GM21423 (cell line): ENCODE measurements around the gene KRT82.

Source experiments
- ATAC-seq: cut with Tn5 transposase; IDR thresholded peaks from one replicate; pipeline ENCODE4 v1.9.1; 2021; ENCODE audit warnings: mild to moderate bottlenecking, moderate library complexity; ENCODE audit not compliant: unreplicated experiment

Gene KRT82

DNA sequence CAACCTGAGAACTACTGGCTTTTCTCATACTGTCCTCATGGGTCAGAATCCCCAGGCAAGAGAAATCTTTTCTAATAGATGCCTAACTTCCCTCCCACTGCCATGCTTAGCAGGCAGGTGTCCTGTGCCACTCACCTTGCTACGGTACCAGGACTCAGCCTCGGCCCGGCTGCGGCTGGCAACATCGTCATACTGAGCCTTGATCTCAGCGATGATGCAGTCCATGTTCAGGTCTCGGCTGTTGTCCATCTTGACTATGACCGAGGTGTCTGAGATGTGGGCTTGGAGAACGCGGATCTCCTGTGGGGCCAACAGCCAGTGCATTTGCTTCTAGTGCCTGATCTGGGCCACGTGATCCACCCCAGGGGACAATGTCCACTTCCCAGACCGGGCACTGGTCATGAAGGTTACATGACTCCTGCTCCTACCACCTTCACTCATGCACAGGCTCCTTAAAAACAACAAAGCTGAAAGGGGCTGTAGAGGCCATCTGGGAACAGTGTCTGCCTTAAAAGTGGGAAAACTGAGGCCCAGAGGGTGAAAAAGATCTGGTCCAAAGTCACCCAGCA lies 42.9 kb downstream of the KRT82 start:
- ATAC-seq: no peak

DNA sequence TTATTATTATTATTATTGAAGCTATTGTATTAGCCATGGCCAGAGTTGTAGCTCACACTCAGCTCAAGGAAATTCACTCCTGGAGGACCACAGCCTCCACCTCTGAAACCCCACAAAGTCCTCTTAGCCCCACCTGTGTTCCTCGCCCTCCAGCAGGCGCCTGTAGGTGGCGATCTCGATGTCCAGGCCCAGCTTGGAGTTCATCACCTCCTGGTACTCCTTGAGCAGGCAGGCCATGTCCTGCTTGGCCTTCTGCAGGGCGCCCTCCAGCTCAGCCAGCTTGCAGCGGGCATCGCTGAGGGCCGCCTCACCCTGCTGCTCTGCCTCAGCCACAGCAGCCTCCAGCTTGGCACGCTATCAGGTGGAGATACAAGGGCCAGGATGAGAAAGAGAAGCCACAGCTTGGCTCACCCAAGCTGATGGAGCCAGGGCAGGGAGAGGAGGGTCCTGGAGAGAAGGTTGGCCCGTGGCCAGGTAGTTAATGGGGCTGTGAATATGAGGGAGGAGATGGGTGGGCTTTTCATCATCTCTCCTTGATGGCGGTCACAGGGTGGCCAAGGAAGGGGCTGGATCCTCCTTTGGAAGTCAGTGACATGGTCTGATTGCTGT lies 43.9 kb downstream of the KRT82 start:
- ATAC-seq: no peak

DNA sequence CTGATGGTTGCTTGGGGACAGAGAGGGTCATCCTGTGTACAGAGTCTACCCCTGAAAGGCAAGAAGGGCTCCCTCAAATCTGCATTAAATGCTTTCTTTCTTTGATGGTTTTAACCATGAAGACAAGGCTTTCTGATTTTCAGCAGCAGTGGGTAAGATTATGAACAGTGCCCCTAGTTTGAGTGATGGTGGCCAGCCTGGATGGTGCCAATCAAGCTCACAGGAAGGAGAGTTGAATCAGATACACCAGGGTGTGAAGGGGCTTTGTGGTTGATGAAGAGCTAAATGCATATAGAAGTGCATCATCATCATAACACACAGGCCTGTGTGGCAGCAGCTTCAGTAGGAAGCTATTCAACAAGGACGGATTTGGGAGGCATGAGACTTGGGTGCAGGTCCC lies 44.6 kb downstream of the KRT82 start:
- ATAC-seq: no peak

DNA sequence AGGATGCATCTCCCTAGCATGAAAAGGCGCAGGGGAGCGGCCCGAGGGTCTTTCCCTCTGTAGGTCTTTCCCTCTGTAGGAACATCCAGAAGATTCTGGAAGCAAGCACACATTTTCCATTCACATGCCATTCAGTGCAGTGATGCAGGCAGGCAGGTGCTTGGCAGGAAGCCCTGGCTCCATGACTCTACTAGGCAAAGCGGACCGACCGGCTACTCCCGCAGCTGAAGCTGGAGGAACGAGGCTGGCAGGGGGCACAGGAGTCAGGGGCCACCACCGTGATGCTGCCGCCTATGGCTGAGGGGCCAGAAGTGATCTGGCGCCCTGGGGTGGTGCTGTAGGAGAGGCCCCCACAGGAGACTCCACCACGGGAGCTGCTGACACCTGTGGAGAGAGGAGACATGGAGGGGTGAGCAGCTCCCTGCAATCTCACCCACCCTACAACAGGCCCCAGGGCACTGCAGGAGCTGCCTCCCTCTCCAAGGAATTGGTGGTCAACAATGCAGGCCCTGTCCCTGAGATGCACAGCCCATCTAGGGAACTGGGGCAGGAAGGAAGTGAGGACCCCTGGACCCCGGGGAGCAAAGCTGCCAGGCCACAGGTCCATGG lies 45.4 kb downstream of the KRT82 start:
- no peak for ATAC-seq

DNA sequence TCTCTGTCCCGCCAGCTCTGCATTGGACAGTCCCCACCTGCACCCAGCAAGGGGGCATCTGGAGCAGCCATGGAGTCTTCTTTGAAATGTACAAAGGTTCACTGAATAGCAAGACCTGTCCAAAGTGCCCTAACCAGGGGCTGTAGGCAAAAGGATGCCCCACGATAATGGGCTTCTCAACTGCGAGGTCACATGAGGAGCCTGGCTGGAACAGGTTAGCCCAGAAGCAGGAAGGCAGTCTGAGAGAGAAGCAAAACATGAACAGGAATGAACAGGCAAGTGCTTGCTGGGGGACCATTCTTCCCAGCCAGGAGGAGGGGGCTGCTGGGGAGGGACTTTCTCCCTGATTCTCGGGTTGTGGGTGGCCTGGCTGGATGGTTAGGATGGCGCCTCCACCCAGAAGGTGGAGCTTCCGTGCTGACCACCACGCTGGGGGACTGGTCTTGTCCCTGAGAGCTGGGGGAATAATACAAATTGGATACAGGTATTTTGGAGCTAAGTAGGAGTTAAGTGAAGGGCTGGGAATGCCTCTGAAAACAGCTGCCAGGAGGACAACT lies 46.0 kb downstream of the KRT82 start:
- ATAC-seq: no peak

DNA sequence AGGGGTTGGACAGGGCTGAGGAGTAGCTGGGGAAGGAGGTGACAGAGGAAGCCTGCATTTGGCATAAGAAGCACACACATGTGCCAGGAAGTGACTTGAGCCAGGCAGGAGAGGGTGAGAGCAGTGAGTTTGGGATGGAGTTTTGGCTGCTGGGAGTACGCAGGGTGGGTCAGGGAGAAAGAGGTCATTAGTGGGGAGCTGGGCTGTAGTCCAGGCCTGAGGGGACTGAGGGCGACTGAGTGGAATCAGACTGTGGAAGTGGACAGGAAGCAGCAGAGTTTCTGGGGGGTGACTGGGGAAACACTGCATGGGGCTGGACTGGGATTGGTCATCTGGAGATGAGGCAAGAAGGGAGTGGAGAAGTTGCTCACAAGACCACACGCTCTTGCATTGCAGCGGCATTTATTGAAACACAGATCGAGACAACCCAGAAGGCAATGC lies 46.5 kb downstream of the KRT82 start:
- ATAC-seq: no peak

DNA sequence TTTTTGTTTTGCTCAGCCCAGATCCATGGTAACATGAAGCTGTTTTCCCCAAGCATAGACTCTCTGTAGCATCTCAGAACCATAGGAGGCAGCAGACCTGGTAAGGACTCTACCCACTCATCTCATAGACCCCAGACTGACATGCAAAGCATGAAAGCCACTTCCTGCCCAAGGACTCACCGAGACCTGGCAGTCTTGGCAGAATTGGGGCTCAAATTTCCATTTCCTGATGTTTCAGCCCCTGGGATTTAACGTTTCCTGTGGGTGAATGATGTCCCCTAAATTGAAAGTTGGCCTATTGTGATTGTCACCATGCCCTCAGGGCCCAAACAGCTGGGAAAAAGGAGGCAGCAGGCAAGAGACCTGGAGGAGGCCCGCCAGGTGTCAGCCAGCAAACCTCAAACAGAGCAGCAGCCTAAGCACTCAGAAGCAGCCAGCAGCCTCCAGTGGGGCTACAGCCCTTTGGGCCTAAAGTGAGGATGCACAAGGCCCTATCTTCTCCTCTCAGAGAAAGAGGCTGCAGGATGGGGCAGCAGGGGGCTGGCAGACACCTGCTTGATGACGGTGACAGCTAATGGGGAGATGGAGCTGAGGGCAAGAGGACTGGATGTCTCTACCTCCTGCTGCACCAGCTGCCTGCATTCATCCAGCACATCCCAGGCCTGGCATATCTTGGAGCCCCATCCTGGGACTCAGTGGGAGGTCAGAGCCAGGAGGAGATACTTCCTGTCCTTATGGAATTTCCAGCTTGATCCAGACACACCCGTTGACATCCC lies 47.4 kb downstream of the KRT82 start:
- ATAC-seq: peak; percentile 87

DNA sequence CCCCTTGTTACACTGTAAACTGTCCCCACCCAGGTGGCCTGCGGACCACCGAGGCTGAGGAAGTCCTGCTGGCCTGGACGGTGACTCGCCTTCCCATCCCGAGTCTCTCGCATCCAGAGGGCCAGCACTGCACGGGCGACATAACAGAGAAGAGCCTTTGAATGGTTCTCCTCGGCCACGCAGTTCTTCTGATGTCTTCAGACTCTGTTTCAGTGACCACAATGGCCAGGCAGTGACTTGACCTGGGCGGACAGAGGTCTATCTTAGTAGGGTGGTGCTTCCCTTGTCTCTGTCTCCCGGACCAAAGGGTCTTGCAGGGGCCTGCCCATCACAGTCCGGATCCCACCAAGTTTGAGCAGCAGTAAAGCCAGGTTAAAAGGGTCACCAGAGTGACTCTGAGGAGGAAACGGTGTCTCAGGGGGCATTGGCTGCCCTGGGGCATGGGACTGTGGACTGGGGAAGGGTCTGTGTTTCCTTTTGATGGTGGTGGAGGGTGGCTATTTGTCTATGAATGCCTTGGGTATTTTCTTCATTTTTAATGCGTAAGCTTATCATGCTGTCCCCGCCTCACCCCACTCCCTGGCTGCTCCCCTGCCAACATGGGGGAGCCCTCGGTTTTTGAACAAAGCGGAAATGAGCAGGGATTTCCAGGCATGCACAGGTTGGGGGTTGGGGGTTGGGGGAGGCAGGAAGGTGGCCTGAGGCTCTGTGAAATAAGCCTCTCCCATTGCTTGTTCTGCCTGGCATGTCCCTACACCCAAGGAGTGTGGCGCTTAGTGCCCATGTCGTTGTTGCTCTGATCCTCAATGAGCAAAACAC lies 49.2 kb downstream of the KRT82 start:
- no peak for ATAC-seq

DNA sequence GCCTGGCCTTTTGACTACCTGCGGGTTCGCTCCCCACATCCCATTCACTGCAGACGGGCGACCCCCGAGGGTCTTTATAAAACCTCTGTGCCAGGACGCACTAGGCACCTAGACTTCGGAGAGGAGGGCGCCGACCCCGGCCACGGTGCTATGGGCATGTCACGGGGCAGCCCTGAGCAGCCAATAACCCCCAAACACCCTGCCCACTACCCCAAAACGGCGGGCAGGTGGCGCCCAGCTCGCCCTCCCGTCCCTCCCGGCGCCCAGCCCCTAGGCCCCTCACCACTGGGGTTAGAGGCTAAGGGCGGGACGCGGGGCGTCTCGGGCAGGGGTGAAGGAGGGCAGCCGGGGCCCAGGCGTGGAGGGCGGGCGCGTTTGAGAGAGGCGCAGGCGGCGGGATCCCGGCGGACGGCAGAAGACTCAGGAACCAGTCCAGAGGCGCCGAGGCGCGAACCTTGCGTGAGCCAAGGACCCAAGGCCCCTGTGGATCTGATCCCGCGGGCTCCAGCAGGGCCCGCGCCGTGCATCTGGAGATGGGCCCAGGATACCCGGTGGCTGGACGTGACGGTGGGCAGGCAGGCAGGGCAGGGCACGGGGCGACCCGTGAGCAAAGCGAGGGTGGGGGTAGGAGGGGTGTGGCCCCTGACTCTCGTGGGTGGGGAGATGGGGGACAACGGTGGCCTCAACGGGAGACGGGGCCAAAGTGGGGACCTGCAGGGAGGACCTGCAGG lies 49.9 kb downstream of the KRT82 start:
- no peak for ATAC-seq

DNA sequence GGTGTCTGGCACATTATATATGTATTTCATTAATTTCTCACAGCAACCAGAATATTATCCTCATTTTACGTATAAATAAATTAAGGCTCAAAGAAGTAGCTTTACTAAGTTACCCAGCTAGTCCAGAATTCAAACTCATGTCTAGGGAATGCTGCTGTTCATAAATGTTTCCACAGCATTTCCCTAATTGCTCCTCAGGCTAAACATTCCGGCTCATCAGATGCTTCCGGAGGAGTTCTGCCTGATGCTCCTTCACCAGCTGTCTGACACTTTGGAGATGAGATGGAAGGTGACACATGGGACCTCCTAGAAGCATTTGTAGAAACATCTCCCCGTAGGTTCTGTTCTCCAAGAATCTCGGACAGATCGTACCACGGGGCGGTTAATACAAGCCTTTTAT lies 51.0 kb downstream of the KRT82 start:
- no peak for ATAC-seq

DNA sequence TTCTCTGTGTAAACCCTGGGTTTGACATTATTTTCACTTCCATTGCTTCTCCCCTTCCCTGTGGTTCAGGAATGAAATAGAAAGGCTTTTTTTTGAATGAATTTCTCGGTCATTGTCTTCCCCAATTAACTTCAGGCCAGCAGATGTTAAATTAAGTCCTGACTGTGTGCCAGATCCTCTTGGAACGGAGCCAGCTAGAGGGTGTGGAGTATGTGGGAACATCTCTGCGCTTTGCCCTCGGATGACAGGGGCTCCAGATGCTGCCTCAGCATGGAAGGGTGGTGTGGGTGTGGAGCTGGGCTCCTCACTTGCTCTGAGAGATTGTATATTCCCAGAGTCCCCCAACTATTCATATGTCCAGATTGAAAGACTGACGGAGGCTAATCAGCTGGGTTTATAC lies 51.9 kb downstream of the KRT82 start:
- no peak for ATAC-seq

DNA sequence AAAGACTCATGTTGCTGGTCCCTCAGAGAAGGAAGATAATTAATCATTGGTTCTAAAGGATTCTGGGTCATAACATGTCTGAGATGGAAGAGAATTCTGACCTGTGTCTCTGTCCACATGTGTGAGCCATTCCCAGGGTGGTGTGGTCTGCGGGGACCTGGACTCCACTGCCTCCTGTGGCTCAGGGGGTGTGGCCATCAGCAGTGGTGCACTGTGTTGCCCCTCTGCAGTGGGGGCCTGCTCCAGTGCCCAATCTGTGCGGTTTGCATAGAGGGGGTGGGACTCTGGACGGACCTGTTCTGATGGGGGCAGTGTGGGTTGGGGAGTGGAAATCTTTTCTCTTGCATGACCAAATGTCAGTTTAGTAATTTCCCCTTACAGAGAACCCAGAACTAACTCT lies 52.4 kb downstream of the KRT82 start:
- ATAC-seq: no peak

DNA sequence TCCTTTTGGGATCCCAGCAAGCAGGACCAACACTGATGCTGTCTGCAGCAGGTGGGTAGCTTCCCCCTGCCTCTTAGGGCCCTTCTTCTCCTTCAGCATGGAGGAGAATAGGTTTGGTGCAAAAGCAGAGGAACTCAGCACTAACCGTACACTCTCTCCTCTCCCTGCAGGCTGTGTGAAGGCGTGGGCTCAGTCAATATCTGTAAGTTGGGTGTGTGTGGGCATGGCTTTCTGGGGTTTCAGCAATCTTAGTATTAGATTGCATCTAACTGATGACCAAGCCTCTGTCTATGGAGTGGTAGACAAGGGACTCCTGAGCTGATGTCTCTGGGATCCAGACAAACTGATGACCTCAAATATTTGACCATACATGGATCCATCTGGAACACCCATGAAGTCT lies 53.2 kb downstream of the KRT82 start:
- ATAC-seq: no peak

DNA sequence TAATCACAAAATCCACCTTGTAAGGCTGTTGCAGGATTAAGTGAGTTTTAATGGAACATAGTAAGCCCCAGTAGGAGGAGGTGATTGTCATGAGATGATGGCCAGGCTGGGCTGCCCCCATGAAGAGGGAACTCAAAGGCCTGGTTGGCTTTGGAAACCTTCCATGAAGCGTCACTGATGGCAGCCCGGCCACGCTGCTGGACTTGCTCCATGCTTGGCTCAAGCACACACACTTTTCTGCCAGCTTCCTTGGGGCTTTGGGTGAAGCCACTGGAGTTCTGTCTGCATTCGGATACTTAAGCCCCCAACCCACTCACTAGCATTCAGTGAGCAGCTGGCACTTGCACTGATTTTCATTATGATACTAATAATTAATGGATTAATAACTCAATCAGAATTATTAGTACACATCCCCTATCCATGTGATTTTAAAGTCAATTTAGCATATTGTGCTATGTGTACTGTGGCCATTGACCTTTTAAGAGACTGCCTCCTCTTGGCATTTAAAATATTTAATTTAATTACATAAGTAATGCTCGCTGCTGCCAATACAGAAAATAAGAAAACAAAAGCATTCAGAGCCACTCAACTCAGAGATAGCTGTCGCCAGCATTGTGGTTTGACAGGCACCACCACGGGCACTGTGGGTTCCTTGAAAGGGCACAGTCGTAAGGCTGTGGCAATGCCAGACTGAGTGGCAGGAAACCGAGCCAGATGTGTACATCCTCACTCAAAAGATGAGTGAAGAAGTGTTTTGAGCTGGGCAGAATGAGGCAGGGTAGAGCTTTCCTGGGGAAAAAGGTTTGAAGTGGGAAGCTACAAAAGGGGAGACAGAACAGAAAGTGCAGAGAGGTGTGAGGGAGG lies 54.7 kb downstream of the KRT82 start:
- no peak for ATAC-seq

DNA sequence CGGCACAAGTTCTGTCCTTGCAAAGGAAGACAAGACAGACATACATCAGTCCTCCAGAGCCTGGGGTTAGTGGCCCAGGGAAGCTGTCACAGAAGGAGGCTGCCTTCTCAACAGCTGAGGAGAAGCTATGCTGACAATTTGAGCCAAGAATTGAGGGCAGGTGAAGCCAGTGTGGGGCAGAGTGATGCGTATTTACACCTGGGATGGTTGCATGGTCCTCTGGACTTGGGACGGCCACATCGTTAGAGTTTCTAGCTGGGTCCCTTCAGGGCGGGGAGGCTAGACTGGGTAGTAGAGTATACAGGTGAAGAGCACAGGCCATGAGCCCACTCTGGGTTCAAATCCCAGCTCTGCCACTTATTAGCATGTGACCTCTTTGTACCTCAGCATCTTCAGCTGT lies 55.3 kb downstream of the KRT82 start:
- no peak for ATAC-seq

DNA sequence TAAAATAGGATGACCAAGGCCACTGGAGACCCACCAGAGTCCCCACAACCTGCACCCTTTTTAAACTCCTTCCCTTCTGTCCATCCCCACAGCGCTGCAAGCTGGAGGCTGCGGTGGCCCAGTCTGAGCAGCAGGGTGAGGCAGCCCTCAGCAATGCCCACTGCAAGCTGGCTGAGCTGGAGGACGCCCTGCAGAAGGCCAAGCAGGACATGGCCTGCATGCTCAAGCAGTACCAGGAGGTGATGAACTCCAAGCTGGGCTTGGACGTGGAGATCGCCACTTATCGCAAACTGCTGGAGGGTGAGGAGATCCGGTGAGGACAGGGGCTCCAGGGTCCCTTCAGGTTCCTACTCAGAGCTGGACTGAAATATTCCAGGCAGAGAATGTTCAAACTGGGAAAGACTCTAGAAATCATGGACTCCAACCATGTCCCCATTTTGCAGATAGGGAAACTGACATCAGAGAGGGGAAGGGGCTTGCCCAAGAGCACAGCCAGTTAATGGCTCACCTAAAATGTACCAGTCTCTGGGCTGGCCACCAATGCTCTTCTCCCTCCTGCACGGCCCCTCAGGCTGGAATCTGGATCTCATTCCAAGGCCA lies 56.0 kb downstream of the KRT82 start:
- ATAC-seq: no peak

DNA sequence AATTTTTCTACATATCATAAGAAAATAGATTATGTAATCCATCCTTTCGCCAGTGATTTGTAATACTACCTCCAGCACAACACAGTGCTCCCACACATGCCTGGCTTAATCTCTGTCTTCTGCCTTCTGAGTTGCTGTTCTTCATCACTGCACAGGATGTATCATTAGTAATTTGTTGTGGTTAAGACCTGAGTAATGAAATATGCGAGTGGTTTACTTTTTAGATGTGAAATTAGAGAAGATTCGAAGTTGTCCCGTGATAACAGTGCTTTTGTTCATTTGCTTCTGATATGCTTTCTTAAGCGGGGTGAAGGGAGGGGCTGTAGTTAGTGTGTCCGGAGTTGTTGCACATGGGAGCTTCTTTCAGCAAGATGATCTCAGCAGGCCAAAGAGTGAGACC lies 56.9 kb downstream of the KRT82 start:
- ATAC-seq: no peak

DNA sequence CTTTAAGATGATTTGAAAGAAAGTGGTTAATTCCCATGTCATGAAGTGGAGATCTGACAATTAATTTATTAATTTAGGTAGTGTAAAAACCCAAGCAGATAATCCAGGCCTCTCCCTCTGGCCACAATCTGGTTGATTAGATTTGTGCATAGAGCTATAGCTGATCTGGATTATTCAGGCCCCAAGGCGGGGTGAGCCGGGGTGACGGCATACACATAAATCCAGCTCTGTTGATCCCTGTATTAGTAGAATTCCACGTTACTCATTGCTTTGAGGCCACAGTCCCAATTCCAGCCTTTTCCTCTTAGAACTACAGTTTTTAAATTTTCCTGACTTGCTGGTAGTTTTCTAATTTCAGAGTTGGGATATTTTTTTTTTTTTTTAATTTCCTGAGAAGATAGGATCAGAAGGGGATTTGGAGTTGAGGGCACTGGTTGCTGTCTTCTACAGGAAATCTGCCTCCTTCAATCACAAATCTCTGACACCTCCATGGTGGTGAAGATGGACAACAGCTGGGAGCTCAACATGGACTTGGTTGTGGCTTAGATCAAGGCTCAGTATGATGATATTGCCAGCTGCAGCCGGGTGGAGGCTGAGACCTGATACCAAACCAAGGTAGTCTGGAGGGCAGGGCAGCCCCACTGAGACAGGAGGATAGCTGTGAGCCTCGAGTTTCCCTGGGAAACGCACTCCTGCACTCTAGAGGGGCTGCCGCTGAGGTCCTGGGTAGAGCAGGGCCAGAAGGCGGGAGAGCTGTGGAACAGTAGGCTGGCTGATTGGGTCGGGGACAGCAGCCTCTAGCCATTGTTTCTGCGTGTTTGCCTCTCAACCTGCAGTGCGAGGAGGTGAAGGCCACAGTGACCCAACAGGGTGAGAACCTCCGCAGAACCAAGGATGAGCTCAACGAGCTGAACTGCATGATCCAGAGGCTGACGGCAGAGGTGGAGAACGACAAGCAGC lies 58.3 kb downstream of the KRT82 start:
- no peak for ATAC-seq
